ENCODE data around the gene CAPN10.

CAPN10 gene

DNA sequence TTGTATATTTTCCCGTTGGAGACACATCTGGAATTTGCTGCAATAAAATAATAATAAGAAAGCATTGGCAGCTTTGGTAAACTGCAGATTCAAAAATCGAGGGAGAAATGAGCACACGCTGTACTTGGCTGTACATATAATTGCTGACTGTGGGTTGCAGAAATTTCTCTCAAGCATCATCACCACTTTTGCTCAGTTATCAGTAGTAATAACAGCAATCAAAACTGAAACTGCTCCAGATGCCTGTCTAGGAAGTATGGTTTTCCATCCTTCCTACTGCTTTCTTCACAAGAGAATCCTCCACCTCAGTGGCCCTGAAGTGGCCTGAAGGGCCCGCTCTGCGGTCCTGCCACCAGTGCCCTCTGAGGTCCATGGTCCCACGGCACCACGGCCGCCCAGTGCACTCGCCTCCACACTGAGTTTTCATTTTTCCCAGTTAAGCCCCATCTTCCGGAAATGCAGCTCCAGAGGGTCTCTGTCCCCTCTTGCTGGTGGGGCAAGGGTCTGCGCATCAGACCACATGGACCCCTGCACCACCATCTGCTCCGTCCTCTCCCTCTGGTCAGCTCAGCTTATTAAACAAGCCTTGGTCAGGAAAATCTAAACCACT, 22.5 kb upstream of the CAPN10 start:
- no peak for DNase-seq (ENCODE audit: low read depth)

- DNase-seq (ENCODE audit: low read depth) = no peak
Measured at GRCh38 chr2:240564561-240565332, 21.8 kb upstream of the CAPN10 start.

DNA sequence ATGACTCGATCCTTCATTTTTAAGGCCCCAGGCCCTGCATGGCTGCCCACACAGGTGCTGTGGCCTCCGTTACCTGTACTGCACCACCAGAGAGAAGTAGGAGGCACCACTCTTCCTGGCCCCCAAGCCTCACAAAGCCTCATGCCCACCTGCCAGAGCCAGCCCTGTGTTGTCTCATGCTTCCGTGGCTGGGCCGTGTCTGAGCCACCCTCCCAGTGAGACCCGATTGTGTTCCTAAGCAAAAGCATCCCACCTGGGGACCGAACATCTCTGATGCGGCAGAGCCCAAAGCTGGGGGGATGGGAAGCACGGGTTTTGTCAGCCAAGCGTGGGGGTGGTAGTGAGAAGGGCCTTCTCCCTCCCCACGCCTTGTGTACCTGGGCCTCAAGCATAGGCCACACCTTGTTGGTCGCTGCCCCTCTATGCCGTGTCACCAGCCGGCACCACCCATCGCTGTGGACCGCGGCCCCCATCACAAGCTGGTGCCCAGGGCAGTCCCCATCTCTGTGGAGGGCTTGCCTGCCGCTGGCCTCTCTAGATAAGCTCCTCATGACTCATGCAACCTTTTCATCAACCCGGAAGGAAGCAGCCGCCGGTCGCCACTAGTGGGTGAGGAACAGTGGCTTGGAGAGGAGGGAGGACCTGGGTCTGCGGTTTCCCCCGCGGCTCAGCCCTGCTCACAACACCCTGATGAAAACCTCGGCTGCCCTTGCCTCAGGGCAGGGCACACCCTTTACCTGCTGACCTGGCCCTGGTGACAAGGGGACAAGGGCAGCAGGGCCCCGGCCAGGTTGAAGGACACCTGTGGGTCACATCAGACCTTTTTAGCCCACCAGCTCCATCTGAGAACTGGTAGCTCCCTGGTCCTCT, 21.0 kb upstream of the CAPN10 start:
- DNase-seq (ENCODE audit: low read depth) = peak; percentile 83

DNA sequence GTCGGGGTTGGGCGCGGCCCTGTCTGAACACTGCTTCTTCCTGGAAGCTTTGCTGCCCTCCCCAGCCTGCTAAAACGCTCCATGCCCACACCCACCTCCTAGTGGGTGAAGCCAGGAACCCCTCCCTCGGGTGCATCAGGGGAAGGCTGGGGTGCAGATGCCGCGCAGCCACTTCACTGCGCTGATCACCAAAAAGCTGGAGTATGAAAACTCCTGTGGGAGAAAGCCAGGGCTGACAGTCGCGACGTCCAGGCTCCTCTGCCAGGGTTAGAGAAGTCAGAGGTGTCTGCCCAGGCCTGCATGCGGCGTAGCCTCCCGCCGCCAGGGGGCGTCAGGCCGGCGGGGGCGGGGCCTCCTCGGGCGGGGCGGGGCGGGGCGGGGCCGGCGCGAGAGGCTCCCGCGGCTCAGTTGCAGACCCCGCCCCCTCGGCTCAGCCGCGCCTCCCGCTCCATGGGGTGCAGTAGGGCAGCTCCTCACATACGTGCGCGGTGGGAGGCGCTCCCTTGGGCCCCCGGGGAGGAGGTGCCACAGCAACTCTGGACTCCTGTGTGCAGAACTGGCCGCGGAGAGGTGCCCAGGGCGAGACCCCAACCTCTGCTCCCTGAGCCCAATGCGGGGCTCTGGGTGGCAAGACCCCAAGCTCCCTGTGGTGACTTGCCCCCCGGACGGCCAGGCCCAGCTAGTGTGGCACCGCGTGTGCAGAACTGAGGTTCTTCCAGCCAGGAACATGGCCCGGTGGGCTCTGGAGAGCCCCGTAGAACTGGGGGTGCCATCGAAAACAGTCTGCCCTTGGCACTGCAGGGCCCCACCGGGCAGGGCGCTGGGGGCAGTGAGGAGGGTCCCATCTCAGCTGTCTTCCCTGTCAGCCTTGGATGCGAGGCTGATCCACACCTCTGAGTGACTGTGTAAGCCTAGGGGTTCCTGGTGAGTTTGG, 20.1 kb upstream of the CAPN10 start:
- peak; percentile 97 for DNase-seq (ENCODE audit: low read depth)

GRCh38 chr2:240567137-240567871, 19.2 kb upstream of the CAPN10 start:
- no peak for DNase-seq (ENCODE audit: low read depth)

GRCh38 chr2:240567872-240568677, 18.5 kb upstream of the CAPN10 start, which contains the start of gene RNPEPL1:
Gene RNPEPL1 (plus strand): TSS chr2:240568484. CDS start chr2:240568587, 103 bp downstream.
- DNase-seq (ENCODE audit: low read depth) = peak; percentile 51

- DNase-seq (ENCODE audit: low read depth) = peak; percentile 45
Measured at GRCh38 chr2:240568678-240569522, 17.6 kb upstream of the CAPN10 start.

- no peak for DNase-seq (ENCODE audit: low read depth)
Measured at GRCh38 chr2:240569523-240569997, 17.0 kb upstream of the CAPN10 start.

GRCh38 chr2:240569998-240570530, 16.5 kb upstream of the CAPN10 start:
- no peak for DNase-seq (ENCODE audit: low read depth)

GRCh38 chr2:240570531-240571313, 15.8 kb upstream of the CAPN10 start:
- no peak for DNase-seq (ENCODE audit: low read depth)

- DNase-seq (ENCODE audit: low read depth) = no peak
Measured at GRCh38 chr2:240571314-240571973, 15.1 kb upstream of the CAPN10 start.

DNA sequence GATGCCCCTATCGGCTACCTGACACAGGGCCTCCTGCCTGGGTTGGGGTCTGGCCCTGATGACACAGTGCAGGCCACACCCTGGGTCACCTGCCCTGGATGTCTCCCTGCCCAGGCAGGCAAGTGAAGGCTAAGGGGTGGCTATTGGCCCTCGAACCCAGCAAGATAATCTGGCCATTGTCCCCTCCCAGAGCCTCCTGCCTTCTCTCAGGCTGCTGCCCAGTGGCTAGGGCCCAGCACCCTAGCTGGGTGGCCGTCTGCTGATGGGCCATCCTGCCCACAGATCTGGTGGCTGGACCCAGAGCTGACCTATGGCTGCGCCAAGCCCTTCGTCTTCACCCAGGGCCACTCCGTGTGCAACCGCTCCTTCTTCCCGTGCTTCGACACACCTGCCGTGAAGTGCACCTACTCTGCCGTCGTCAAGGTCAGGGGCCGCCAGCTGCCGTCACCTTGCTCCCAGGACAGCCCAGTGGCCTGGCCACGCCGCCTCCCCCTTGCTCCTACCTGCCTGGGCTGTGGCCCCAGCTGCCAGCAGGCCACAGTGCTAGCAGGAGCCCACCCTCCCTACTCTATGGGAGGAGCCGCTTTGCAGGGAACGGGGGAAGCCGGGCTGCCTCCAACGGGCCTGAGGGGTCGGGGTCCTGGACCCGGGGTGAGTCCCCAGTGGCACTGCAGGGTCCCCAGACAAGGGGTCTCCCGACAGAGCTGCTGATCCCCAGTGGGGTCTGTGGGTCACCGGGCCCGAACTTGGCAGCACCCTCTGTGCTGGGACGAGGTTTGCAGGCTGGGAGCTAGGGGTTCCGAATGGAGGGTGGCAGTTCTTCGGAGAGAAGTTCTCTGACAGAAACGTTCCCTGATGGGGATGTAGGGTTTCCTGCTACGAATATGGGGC, 14.1 kb upstream of the CAPN10 start:
- DNase-seq (ENCODE audit: low read depth) = no peak

DNA sequence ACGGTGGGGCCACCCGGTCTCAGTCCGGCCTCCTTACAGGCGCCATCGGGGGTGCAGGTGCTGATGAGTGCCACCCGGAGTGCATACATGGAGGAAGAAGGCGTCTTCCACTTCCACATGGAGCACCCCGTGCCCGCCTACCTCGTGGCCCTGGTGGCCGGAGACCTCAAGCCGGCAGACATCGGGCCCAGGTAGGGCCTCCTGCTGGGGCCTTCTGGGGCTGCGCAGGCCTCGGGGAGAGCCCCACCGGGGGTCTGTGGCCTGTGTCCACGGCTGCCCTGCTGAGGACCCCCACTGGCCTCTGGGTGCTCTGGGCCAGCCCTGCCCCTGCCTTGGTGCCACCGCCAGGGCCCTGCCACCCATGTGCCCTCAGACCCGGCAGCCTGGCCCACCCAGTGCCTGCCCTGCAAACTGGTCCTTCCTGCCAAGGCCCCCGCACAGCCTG, 13.4 kb upstream of the CAPN10 start:
- DNase-seq (ENCODE audit: low read depth) = no peak

DNA sequence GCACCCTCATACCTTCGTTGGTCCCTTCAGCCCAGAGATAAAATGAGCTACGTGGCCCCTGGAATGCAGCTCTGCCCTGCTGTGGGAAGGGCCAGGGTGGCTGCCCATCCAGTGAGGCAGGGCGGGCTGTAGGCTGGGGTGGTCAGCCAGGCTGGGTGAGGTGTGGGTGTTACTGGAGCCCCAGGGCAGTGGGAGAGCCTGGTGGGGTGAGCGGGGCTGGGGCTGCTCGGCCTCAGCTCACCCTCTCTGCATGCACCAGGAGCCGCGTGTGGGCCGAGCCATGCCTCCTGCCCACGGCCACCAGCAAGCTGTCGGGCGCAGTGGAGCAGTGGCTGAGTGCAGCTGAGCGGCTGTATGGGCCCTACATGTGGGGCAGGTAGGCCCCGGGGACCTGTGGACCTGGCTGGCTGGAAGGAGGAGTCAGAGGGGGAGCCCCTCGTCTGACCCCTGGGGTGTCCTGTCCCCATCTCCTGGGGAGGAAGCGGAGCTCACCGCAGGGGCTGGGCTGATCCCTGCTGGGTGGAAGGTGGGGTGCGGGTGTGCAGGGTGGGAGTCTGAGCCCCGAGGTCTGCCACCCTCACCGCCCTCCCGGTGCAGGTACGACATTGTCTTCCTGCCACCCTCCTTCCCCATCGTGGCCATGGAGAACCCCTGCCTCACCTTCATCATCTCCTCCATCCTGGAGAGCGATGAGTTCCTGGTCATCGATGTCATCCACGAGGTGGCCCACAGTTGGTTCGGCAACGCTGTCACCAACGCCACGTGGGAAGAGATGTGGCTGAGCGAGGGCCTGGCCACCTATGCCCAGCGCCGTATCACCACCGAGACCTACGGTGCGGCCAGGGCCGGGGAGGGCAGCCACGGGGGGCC, 12.8 kb upstream of the CAPN10 start:
- no peak for DNase-seq (ENCODE audit: low read depth)

All from activated T-cell treated with anti-CD3 and anti-CD28 coated beads for 48 hours (primary cell).